Dedifferentiated amniotic fluid mesenchymal stem cell (primary cell): ENCODE measurements around the gene MRPS12.

Source experiments
- DNase-seq: peaks from one replicate; pipeline ENCODE4 v3.0.0-alpha.2; 2016; ENCODE audit errors: extremely low spot score

MRPS12 gene

GRCh38 chr19:38911388-38912001 is 19.2 kb upstream of the MRPS12 start:
- DNase-seq: no peak

- no peak for DNase-seq
Measured at GRCh38 chr19:38912600-38913514, 17.9 kb upstream of the MRPS12 start.

- no peak for DNase-seq
Measured at GRCh38 chr19:38913958-38914357, 16.8 kb upstream of the MRPS12 start.

- no peak for DNase-seq
Measured at GRCh38 chr19:38915329-38916321, 15.1 kb upstream of the MRPS12 start.

- no peak for DNase-seq
Measured at GRCh38 chr19:38917516-38917915, 13.2 kb upstream of the MRPS12 start.

GRCh38 chr19:38917921-38918491 is 12.7 kb upstream of the MRPS12 start:
- no peak for DNase-seq

- DNase-seq: no peak
Measured at GRCh38 chr19:38918526-38918925, 12.2 kb upstream of the MRPS12 start.

GRCh38 chr19:38919837-38920601 is 10.7 kb upstream of the MRPS12 start:
- no peak for DNase-seq

GRCh38 chr19:38920602-38921419 is 9.9 kb upstream of the MRPS12 start:
- no peak for DNase-seq

- DNase-seq: no peak
Measured at GRCh38 chr19:38921420-38922274, 9.1 kb upstream of the MRPS12 start.

- DNase-seq: no peak
Measured at GRCh38 chr19:38922482-38922881, 8.3 kb upstream of the MRPS12 start.

- no peak for DNase-seq
Measured at GRCh38 chr19:38924388-38924787, 6.4 kb upstream of the MRPS12 start.

- DNase-seq: no peak
Measured at GRCh38 chr19:38928391-38929001, 2.2 kb upstream of the MRPS12 start.

GRCh38 chr19:38929929-38930775 is 592 bp upstream of the MRPS12 start, which contains the start of gene SARS2:
Gene SARS2 (minus strand): TSS chr19:38930763. CDS start chr19:38930736, 27 bp downstream.
- DNase-seq: peak; percentile 94

GRCh38 chr19:38931521-38931793 is 713 bp downstream of the MRPS12 start:
- DNase-seq: no peak

GRCh38 chr19:38932425-38933179 is 1.9 kb downstream of the MRPS12 start:
- peak; percentile 20 for DNase-seq

- no peak for DNase-seq
Measured at GRCh38 chr19:38933544-38933943, 2.8 kb downstream of the MRPS12 start.
